IMR-90 (cell line): ENCODE data around the gene GGTLC2. TPM values are rescaled to one million over a fixed set of nuclear protein-coding genes. Genes with fewer than 3 reads are reported as not detected.

Source experiments
- CHD1 ChIP-seq: IDR thresholded peaks from 2 replicates; pipeline ENCODE4 v1.6.1; 2012; ENCODE audit warnings: low read depth, low read length, improper control_type of control experiment
- polyA plus RNA-seq, 3 experiments: library from polyadenylated mRNA; depleted of rRNA; stranded (reverse); fragments of >200 nt; gene quantifications; 2 replicates each; pipeline ENCODE4 v1.2.3, GENCODE V29; 2012; ENCODE audit warnings: low replicate concordance in 1 of 3
- total RNA-seq: library from RNA; depleted of rRNA; stranded (reverse); fragments of >200 nt; gene quantifications from 2 replicates; pipeline ENCODE4 v1.2.3, GENCODE V29; 2012
- TF ChIP-seq, protein P1 (sequence below): fragments of 150-350 bp; IDR thresholded peaks from 2 replicates; pipeline ENCODE4 v1.6.1; 2016; ENCODE audit warnings: low read depth, mild to moderate bottlenecking, low read length, moderate library complexity, borderline replicate concordance

The GGTLC2 gene
- total and polyA plus RNA-seq, 2 of the 4 experiments (the other 2 are of a cell fraction): 0.09 TPM; not detected in 1

DNA sequence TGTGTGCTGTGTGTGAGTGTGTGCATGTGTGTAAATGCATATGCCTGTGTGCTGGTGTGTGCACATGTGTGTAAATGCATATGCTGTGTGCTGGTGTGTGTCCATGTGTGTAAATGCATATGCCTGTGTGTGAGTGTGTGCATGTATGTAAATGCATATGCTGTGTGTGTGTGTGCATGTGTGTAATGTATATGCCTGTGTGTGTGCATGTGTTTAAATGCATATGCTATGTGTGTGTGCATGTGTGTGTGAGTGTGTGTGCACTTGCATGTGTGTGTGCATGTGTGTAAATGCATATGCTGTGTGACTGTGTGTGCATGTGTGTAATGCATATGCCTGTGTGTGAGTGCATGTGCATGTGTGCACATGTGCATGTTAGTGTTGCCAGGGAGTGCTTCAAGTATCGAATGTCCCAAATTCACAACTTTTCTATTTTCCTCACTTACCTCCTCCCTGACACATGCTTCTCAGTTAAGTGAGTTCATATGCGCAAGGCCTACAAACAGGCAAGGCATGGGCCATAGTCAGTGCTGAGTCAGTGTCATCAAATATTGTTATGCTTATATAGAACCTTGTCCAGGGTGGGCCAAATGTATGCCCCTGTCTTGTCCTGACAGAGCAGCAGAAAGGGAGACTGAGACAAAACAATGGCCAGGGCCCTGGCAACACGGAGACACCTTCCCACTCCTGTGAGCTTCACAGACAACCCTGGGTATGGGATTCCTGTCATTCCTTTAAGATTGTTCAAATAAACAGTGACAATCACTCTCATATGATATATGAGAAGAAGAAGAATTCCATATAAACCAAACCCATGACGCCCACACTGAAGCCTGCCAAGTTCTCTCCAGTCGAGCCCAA, 38.6 kb downstream of the GGTLC2 start (continued):
- TF ChIP-seq, protein P1, sequence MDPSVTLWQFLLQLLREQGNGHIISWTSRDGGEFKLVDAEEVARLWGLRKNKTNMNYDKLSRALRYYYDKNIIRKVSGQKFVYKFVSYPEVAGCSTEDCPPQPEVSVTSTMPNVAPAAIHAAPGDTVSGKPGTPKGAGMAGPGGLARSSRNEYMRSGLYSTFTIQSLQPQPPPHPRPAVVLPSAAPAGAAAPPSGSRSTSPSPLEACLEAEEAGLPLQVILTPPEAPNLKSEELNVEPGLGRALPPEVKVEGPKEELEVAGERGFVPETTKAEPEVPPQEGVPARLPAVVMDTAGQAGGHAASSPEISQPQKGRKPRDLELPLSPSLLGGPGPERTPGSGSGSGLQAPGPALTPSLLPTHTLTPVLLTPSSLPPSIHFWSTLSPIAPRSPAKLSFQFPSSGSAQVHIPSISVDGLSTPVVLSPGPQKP: no peak
- TF ChIP-seq CHD1: no peak
